Right ventricle myocardium superior (tissue), 1 donor: ENCODE results near the gene RFX4. TPM values are rescaled to one million over a fixed set of nuclear protein-coding genes. Genes with fewer than 3 reads are reported as not detected.

Experiments
- ATAC-seq: fragments of 200-7000 bp; cut with Tn5 transposase; one replicate; pipeline ENCODE4 v1.9.1; 2020; ENCODE audit warnings: mild to moderate bottlenecking; ENCODE audit not compliant: poor library complexity
- DNase-seq: peaks from one replicate; pipeline ENCODE4 v3.0.0-alpha.2; 2020
- intact Hi-C: fragments of 100-400 bp; cut with DNase I; formaldehyde crosslinking; loops from one replicate; pipeline ENCODE4 v1.11.2; 2022
- long read RNA-seq: library from polyadenylated mRNA; unstranded; transcript quantifications from one replicate; pipeline ENCODE4 v2.0.0, GENCODE V29; 2021
- total RNA-seq: library from RNA; stranded (reverse); fragmentation: NEBNext Ultra II Directional; extraction: Animal tissue kit (Norgen Biotek cat#: 25700); gene quantifications from one replicate; pipeline ENCODE4 v1.2.1, GENCODE V29; 2021
- donor health status: DM: no; HTN: yes; CAD: no; lungs with severe emphysema.

RFX4 gene
- total RNA-seq = not detected
- long read RNA-seq = 0 reads

DNA sequence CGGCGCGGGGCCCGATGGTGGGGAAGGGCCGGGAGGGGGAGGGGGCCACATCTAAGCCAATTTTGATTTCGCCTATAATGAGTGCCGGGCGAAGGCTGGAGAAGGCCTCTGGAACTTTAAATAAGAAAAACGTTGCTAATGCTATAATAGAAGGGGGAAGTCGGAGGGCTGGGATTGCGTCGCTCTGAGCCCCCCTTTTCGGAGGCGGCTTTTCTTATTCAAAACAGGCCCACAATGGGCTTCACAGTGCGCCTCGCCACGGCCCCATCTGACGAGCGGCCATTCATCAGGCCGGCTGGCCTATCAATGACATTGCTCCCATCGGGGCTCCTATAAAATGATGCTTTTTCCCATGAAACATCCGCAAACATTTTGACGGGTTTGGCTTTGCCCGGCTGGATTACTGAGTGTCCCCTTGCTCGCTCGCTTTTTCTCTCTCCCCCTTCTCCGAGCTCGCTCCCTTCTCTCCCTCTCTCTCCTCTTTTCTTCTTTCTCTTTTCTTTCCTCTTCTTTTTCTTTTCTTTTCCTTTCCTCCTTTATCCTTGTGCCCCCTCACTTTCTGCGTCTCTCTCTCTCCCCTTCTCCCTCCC is at the start of gene RFX4:
Gene RFX4, plus strand, starts transcription at position 364 of the 590 bp plus-strand sequence. CDS start 317 bp downstream, outside the sequence.
- no peak for DNase-seq
- ATAC-seq = no peak
- intact Hi-C loops = no loop called here

DNA sequence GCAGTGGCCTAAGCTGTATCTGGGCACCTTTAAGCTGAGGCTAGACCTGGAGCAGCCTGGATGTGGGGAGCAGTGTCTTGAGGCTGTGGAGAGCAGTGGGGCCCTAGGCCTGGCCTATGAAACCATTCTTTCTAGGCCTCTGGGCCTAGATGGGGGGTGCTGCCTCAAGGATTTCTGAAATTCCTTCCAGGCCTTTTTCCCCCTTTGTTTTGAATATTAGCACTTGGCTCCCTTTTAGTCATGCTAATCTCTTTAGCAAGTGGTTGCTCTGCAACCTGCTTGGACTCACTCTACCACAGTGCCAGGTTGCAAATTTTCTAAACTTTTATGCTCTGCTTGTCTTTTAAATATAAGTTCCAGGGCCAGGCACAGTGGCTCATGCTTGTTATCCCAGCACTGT is 41.6 kb upstream of the RFX4 start:
- intact Hi-C loops = no loop called here
- ATAC-seq (no peak), DNase-seq (no peak)

DNA sequence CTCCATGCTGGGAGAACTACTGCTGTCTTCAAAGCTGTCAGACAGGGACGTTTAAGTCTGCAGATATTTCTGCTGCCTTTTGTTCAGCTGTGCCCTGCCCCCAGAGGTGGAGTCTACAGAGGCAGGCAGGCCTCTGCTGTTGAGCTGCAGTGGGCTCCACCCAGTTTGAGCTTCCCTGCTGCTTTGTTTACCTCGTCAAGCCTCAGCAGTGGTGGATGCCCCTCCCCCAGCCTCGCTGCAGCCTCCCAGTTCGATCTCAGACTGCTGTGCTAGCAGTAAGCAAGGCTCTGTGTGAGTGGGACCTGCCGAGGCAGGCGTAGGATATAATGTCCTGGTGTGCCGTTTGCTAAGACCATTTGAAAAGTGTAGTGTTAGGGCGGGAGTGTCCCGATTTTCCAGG is 31.4 kb upstream of the RFX4 start:
- ATAC-seq (no peak), DNase-seq (no peak)
- intact Hi-C loops = no loop called here

GRCh38 chr12:106552228-106552627 is 30.6 kb upstream of the RFX4 start:
- ATAC-seq (no peak), DNase-seq (no peak)
- intact Hi-C loops = no loop called here

DNA sequence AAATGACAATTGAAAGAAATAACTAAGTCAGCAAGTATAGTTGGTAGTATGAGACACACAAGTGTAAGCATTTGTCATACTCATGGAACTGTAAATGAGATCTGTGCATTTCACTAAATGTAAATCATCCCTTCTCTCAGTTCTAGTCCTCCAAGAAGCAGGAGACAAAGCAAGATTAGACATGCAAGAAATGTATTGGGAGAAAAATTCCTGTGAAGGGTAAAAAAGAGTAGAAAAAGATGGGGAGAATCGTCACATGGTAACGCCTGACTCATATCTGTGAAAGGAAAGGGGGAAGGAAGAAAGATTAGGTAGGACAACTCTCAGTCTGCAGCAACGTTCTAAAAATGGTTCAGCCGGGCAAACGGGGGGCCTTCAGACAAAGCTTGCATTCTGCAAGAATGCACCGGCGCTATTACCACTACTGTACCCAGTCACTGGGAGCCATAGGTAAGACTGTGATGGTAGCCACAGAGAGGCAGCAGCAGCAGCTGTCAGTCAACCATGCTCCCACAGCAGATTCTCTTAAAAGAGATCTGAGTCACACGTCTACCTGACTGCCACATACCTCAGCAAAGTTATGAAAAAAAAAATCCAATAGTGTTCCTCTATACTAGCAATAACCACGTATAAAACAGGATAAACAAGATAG is 18.0 kb upstream of the RFX4 start:
- ATAC-seq = no peak
- intact Hi-C loops = no loop called here

DNA sequence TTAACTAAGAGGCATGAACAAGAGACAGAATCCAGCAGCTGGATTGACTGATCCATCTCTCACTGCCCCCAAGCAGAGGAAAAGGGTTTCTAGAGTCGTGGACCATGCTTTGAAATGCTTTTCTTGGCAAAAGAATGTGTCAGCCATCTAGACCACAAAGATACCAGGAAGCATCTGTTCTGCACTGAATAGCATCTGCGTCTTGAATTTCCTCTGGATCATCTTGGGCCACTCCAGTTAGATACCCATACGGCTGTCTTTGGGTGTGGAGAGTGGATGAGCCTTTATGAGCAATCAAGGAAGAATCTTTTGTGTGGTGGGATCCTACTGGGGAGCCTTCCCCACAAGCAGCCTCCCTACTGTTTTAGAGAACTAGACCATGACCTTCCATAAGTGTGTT is 16.0 kb upstream of the RFX4 start:
- intact Hi-C loops = no loop called here
- ATAC-seq (no peak), DNase-seq (no peak)

More for the DNA sequence above, 18.0 kb upstream of the RFX4 start:
- no peak for DNase-seq

DNA sequence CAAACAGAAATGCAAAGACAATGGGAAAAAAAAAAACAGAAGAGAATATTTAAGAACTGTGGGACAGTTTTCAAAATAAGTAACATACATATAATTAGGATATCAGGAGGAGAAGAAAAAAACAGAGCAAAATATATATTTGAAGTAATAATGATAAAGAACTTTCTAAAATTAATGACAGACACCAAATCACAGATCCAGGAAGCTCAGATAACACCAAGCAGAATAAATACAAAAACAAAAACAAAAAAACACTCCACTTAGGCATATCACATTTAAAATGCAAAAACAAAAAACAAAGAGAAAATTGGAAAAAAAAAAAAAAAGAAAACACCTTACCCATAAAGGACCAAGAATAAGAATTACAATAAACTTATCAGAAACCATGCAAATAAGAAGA is 9.6 kb upstream of the RFX4 start:
- intact Hi-C loops = no loop called here
- no peak for ATAC-seq
- no peak for DNase-seq

- DNase-seq = no peak
- intact Hi-C loops = no loop called here
- no peak for ATAC-seq
Observed at GRCh38 chr12:106576848-106577247, 6.0 kb upstream of the RFX4 start.

DNA sequence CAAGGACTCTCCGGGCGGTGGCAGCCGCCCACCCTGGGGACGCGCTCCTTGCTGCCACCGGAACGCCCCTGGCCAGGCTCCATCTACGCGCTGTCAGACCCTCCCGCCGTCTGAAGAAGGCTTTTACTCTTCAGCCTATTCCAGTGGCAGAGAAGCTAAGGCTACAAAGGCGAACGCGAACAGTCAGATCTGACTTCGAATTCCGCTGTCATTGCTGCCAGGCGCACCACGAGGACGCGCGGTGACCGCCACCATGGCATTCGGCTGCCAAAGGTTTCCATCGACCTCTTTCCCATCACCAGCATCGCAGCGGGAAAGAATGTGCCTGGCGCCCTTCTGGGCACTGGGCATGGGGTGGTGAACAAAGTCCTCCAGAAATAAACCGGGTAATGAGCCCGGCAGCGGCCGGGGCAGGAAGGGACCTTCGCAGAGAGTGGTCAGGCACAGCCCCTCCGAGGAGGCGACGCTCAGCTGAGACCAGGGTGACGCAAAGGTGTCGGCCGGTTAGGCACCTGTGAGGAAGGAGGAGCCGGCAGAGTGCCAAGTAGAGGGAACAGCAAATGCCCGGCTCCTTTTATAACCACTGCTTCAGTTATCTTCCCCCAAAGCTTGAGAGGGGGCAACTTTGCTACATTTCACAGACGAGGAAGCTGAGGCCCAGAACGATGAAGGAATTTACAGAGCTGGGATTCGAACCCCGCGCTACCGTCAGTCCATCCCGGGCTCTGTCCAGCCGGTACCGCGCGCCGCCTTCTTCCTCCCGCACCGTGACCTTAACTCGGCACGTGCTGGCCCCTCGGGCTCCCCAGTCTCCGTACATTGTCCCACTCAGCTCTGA is 1.9 kb upstream of the RFX4 start:
- DNase-seq (no peak), ATAC-seq (no peak)
- intact Hi-C loops = no loop called here

DNA sequence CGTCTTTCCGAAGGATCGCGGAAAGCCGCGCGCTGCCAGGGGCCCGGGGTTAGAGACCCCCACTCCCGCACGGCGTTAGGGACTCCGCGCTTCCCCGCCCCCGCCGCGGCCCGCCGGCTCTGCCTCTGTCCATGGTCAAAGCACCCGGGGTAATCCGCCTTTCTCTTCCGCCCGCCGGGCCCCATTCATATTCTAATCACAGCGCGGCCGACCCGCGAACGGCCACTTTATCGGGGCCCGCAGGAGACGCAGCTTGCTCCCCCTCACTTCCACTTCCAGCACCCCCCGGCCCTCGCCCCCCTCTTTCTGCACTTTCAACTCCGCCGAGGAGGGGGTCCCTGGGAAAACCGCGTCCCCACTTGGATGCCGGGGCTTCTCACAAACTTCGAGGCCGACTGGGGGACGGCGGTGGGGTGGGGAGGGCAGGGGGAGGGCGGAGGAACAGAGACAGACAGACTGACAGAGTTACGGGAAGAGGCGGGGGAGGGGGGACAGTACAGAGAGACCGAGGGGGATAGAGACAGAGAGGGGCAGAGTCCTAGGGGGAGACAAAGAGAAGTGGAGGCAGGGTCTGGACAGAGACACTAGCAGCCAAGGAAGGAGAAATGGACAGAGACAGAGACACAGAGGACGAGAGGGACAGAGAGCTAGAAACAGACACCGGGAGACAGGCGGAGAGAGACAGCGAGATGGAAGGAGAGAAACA is 1.1 kb upstream of the RFX4 start:
- no peak for DNase-seq
- intact Hi-C loops = no loop called here
- ATAC-seq = peak; percentile 69

DNA sequence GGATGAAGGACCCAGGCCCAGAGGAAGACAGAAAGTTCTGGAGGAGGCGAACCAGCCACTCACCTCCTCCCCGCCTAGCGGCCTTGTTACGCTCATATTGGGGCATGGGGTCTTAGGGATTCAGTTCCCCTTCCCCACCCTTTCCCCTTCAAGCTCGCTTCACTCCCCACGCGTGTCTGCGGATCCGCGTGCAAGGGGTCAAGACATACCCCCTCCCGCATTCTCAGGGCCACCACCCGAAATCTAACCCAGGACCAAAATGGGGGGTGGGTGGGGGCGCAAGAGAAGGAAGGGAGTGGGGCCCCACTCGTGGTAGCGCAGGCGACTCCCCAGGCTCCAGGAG is 584 bp upstream of the RFX4 start:
- ATAC-seq = no peak
- DNase-seq = no peak
- intact Hi-C loops = no loop called here

- ATAC-seq = no peak
- intact Hi-C loops = no loop called here
- no peak for DNase-seq
Observed at GRCh38 chr12:106583242-106584103, 669 bp downstream of the RFX4 start.

DNA sequence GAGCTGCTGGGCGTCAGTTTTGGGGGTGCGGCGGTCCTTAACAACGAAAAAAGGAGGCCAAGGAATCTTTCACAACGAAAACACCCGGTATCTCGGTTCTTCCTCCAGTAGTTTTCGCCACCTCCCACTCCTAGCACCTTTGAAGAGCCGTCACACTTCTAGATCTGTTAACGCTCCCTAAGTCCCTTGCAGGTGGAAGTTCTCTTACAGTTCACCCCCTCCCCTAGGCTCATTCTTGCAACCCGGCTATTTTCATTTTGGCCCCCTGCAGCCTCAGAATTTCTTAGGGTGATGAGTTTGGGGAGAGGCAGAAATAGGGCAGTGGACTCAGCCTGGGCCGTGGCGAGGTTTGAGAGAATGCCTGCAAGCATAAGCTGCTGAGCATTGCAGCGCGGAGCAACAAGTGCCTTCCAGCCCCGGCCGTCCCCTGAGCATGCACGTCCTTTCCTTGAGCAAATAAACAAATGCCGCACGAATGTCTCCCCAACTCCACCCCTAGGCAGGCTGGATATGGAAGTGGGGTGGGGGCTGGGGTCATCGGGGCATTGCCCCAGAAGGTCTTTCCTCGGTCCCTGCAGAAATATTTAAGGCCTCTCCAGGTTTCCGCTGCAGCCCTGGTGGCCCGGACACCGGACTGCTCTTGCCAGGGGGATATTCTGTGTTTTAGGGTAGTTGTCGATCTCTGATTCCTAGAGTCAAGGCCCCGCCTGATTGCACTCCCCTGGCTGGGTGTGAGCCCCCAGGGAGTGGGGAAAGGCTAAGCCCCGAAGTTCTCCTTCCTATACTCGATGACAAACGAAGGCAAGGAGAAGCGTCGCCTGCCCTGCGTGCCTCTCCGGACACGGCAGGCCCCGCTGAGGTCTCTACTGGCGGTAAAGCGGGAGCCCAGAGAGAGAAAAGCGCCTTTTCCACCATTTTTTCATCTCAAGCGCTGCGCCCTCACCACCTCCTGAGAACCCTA is 1.6 kb downstream of the RFX4 start:
- DNase-seq = no peak
- intact Hi-C loops = no loop called here
- no peak for ATAC-seq

DNA sequence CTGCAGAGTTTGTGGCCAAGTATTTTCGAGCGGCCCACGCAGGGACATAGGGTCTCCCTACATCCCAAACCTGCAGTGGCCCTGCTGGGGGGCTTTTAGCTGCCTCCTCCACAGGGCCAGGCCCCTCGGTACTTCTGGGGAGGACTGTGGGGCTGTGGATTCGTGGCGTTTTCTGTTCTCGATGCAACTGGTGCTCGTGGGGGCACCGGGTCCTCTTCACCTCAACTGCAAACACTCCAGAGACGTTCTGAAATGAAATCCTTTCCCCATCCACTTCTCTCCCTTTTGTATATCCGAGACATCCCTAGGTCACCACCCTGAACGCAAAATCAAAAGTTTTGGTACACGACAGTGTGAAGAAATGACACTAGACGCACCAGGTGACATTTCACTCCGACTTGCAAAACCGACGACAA is 2.3 kb downstream of the RFX4 start:
- DNase-seq (no peak), ATAC-seq (no peak)
- intact Hi-C loops = no loop called here

- intact Hi-C loops = no loop called here
- no peak for DNase-seq
- ATAC-seq = no peak
Observed at GRCh38 chr12:106585521-106586277, 2.9 kb downstream of the RFX4 start.

- ATAC-seq (no peak), DNase-seq (no peak)
- intact Hi-C loops = no loop called here
Observed at GRCh38 chr12:106586278-106586802, 3.5 kb downstream of the RFX4 start.
